Activated naive CD4-positive, alpha-beta T cell treated with anti-CD3 and anti-CD28 coated beads for 36 hours (primary cell): ENCODE data around the gene NACC2. TPM values are rescaled to one million over a fixed set of nuclear protein-coding genes. Genes with fewer than 3 reads are reported as not detected.
A peak's percentile ranks its signal among the peaks of the same experiment; 100 is the strongest.

Experiments
- CTCF ChIA-PET: fragments of 350-600 bp; sonication (Branson Sonifier 250); formaldehyde crosslinking; loops from one replicate; lab custom pipeline; 2021; ENCODE audit warnings: antibody characterized with exemption; lab: Charles Lee
- DNase-seq: peaks from one replicate; pipeline ENCODE4 v3.0.0-alpha.2; 2020
- H3K27ac Mint-ChIP-seq: one replicate; pipeline ENCODE4 v1.8.0; 2021; ENCODE audit warnings: mild to moderate bottlenecking, mixed read lengths
- H3K27me3 Mint-ChIP-seq: one replicate; pipeline ENCODE4 v1.8.0; 2021; ENCODE audit warnings: low read depth, mixed read lengths
- H3K36me3 Mint-ChIP-seq: one replicate; pipeline ENCODE4 v1.8.0; 2021; ENCODE audit warnings: low read depth, mixed read lengths
- H3K4me1 Mint-ChIP-seq: one replicate; pipeline ENCODE4 v1.8.0; 2021; ENCODE audit warnings: low read depth, mixed read lengths
- H3K4me3 Mint-ChIP-seq: one replicate; pipeline ENCODE4 v1.8.0; 2021; ENCODE audit warnings: mild to moderate bottlenecking, moderate library complexity, mixed read lengths
- H3K9me3 Mint-ChIP-seq: one replicate; pipeline ENCODE4 v1.8.0; 2021; ENCODE audit warnings: mixed read lengths
- intact Hi-C: fragments of 100-400 bp; cut with micrococcal nuclease; formaldehyde crosslinking; loops from one replicate; pipeline ENCODE4 v1.15.1; 2023
- total RNA-seq, 2 experiments: library from RNA; stranded (reverse); gene quantifications; one replicate each; pipeline ENCODE4 v1.2.3, GENCODE V29; 2021

Gene NACC2
- total RNA-seq, 2 experiments from 2014 or later, result 3.4 to 3.5 TPM

DNA sequence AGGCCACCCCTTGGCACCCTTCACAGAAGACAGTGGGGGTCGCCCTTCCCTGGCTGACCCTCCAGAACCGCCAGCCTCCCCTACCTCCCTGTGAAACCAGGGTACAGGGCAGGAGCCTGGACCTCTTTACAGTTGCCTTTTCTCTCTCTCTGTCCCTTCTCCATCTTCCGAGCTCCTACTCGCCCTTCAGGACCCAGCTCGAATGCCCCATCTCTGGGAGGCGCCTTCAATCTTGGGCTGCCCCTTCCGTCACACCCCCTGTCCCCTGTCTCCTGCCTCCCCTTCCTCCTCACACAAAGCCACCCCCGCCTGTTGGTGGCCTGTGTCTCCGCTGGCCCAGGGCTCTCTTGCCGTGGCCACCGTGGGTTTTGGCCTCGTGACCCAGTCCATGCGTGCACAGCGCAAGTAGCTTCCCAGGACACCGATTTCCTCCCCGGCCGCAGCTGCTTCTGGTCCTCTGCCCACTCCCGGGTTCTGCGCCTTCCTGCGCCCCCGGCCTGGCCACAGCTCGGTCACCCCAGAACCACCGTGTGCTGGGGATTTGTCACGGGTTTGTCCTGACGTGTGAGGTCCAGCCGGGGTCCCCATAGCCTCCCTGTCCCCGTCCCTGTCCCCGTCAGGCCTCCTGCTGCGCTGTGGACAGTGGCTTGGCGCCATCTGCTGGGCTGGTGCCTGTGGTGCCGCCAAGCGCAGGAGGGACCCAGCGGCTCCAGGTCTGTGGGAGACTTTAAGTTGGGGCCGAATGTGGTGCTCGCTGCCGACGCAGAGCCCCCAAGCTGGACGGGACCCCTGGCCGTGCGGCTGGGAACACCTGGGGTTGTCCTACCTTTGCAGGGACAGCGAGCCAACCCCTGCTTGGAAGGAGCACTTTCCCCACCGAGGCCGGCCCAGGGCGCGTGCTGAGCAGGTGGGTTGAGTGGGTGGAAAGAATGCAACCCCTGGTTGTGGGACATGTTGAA, 27.6 kb upstream of the NACC2 start:
- peaks cover 9% of the 10 kb centered on the region for H3K4me1 Mint-ChIP-seq
- peak; percentile 82 for DNase-seq
- H3K9me3 Mint-ChIP-seq, result peaks cover 2% of the 10 kb centered on the region
- no peaks in the 10 kb centered on the region for H3K36me3 Mint-ChIP-seq
- H3K4me3 Mint-ChIP-seq, result peak overlapping the region; percentile 24
- no peak overlapping the region for H3K27ac Mint-ChIP-seq
- no peaks in the 10 kb centered on the region for H3K27me3 Mint-ChIP-seq
- intact Hi-C loops, result loop anchor here (1.0 to 10.0 kb wide), 5 partner anchors 33 to 420 kb away; partner anchors contain the start of gene KCNT1
- CTCF ChIA-PET, result interaction anchor here (0.8 to 4.4 kb wide), 21 partner anchors 11 to 326 kb away, joined by 3 to 69 read pairs (median 4); no protein-coding TSS in a partner anchor

DNA sequence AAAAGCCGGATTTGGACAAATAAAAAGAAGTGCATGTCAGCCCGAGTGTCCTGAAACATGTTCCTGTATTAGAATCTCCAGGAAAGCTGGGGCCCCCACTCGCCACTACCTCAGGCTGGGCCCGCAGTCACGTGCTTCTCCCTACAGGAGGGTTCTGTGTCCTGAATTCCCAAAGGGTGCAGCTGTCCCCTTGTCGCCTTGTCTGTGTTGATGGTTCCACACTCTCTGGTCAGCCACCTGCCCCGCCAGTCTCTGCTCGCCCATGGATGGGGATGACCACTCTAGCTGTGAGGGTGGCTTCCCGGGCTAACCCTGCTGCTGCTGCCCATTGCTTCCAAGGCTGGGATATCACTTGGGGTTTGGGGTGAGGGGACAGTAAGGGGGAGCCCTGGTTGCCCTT, 26.7 kb upstream of the NACC2 start:
- H3K4me3 Mint-ChIP-seq, result no peak overlapping the region
- no peaks in the 10 kb centered on the region for H3K27me3 Mint-ChIP-seq
- intact Hi-C loops, result loop anchor here (2.0 to 10.0 kb wide), 3 partner anchors 257 to 420 kb away; partner anchors contain the start of gene KCNT1
- no peak for DNase-seq
- peaks cover 12% of the 10 kb centered on the region for H3K4me1 Mint-ChIP-seq
- CTCF ChIA-PET, result interaction anchor here (0.8 to 4.4 kb wide), 17 partner anchors 12 to 325 kb away, joined by 3 to 69 read pairs (median 4); no protein-coding TSS in a partner anchor
- peaks cover 2% of the 10 kb centered on the region for H3K9me3 Mint-ChIP-seq
- no peaks in the 10 kb centered on the region for H3K36me3 Mint-ChIP-seq
- H3K27ac Mint-ChIP-seq, result no peak overlapping the region

DNA sequence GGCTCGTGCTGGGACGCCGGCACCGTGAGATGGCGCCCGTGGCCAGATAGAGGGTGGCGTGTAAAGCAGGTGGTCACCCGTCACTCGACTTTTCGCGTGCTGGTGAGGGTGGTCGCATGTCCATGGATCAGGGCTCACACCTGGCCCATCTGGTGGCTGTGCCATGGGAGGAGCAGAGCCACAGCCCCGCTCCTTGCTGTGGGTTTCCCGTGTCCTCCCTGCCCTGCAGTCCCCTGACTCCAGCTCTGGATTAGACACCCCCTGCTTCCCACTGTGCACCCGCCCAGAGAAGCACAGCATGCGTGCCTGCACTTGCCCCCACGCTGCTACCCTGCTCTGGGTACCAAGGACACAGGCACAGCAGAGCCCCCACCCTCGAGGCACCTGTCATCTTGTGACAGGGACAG, 25.4 kb upstream of the NACC2 start:
- no peaks in the 10 kb centered on the region for H3K27me3 Mint-ChIP-seq
- CTCF ChIA-PET, result interaction anchor here (0.6 to 4.4 kb wide), 3 partner anchors 30 to 164 kb away, joined by 3 to 69 read pairs (median 43); no protein-coding TSS in a partner anchor
- peaks cover 2% of the 10 kb centered on the region for H3K9me3 Mint-ChIP-seq
- H3K4me1 Mint-ChIP-seq, result peaks cover 17% of the 10 kb centered on the region
- peak overlapping the region; percentile 41 for H3K27ac Mint-ChIP-seq
- peak overlapping the region; percentile 78 for H3K4me3 Mint-ChIP-seq
- DNase-seq, result no peak
- no peaks in the 10 kb centered on the region for H3K36me3 Mint-ChIP-seq
- intact Hi-C loops, result loop anchor here (5.0 to 10.0 kb wide), 2 partner anchors 326 to 418 kb away; partner anchors contain the start of gene KCNT1

DNA sequence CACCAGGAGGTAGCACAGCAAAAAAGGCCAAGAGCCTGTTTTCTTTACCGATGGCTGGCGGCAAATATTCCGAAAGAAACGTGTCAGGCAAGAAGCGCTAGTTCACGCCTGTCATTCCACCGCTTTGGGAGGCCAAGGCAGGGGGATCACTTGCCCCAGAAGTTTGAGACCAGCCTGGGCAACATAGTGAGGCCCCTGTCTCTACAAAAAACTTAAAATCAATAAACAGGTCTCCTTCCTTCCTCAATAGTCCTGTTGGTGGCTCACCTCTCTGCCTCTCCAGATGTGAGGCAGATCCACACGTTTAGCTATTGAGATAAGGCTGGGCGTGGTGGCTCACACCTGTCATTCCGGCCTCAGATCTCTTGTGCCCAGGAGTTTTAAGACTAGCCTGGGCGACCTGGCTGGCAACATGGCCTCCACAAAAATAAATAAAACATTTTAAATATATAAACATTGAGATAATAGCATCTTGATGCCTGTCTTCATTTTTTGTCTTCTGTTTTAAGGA, 24.8 kb upstream of the NACC2 start:
- CTCF ChIA-PET, result interaction anchor here (0.7 to 4.4 kb wide), 2 partner anchors 23 to 152 kb away, joined by 3 to 69 read pairs; no protein-coding TSS in a partner anchor
- Mint-ChIP-seq H3K4me1 (peaks cover 22% of the 10 kb centered on the region), H3K4me3 (peak overlapping the region; percentile 78), H3K27ac (peak overlapping the region; percentile 68), H3K36me3 (peaks cover under 1% of the 10 kb centered on the region), H3K9me3 (peaks cover 1% of the 10 kb centered on the region), H3K27me3 (no peaks in the 10 kb centered on the region)
- no peak for DNase-seq
- intact Hi-C loops, result loop anchor here (1.0 to 10.0 kb wide), 6 partner anchors 25 to 418 kb away; partner anchors contain the start of genes KCNT1, NACC2, QSOX2 and SNAPC4

DNA sequence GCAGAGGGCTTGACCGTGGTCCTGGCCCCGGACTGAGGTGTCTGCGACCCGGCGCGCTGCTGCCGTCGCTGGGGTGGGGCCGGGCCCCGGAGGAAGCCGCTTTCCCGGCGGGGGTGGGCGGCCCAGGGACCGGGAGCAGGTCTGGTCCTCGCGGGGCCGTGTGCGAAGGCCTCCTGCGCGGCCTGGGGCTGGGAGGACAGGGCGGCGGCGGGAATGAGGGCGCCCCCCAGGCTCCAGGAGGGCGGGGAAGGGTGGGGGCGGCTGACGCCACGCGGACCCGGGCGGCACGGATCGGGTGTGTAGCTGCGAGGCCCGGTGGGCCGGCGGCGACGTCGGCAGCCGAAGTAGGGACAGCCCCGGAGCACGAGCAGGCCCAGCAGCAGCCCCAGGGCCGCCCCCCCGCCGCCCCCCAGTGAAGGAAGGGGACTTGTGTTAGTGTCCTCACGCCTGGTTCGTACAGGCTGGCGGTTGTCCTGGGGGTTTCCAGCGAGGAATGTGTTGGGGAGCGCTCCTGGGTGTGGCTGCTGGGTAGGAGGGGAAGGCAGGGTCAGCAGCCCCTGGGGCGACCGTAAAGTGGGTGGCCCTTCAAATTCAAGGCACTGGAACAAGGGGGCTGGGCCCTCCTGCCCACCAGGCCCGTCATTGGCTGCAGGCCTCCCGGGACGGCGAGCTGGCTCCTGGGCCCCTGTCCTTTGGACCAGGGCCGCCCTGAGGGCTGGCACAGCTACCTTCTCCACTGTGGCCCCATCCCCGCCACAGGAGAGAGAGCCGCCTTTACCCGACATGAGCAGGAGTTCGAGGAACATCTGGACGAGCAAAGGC, 24.2 kb upstream of the NACC2 start:
- peak; percentile 52 for DNase-seq
- Mint-ChIP-seq H3K27me3 (no peaks in the 10 kb centered on the region), H3K27ac (peak overlapping the region; percentile 80), H3K36me3 (peaks cover 5% of the 10 kb centered on the region), H3K4me1 (peaks cover 29% of the 10 kb centered on the region), H3K9me3 (no peaks in the 10 kb centered on the region), H3K4me3 (peak overlapping the region; percentile 78)
- intact Hi-C loops, result loop anchor here (1.0 to 5.0 kb wide), 4 partner anchors 24 to 283 kb away; partner anchors contain the start of genes NACC2, QSOX2, SNAPC4 and UBAC1
- CTCF ChIA-PET, result interaction anchor here (0.7 kb wide), 1 partner anchor 22 kb away, joined by 3 read pairs; no protein-coding TSS in a partner anchor

DNA sequence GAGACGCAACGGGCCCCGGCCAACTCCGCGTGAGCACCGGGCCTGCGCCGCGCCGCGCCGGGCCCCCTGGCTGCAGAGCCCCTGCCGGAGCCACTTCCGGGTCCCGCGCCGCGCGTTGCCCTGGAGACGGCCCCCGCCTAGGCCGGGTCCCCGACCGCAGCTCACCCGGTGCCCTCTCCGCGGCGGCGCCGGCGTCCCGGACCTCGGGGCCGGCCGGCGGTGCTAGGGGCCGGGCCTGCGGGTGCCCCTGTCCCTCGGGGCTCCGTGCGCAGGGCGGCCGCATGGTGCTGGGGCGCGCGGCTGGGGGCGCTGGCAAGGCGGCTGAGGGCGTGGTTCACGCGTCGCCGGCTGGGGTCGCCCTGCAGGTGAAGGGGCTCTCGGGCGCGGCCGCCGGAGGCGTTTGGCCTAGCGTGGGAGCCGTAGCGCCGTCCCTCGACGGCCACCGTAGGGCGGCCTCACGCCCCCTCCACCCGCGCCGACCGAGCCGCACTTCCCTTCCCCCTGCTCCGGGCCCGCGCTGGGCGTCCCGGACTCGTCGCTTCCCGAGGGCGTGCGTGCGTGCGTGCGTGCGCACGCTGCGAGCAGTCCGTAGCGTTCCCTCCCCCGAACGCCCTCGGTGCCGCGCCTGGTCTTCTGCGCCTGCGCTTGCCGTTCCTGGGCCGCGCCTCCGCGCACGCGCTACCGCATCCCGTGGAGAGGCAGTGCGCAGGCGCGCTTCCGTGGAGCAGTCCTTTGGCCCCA, 23.4 kb upstream of the NACC2 start, which contains the start of gene TMEM250:
Gene TMEM250, minus strand, starts transcription at position 556 of the 741 bp plus-strand sequence. CDS start 1,975 bp downstream, outside the sequence.
- peak within 1 kb of the TSS; percentile 80 for H3K27ac Mint-ChIP-seq
- CTCF ChIA-PET, result interaction anchor here (0.9 kb wide), 1 partner anchor 28 kb away, joined by 3 read pairs; no protein-coding TSS in a partner anchor
- peaks cover 5% of the 10 kb centered on the region for H3K36me3 Mint-ChIP-seq
- H3K4me1 Mint-ChIP-seq, result peaks cover 37% of the 10 kb centered on the region
- peak; percentile 96 for DNase-seq
- no peaks in the 10 kb centered on the region for H3K27me3 Mint-ChIP-seq
- peak within 1 kb of the TSS; percentile 78 for H3K4me3 Mint-ChIP-seq
- H3K9me3 Mint-ChIP-seq, result no peaks in the 10 kb centered on the region
- intact Hi-C loops, result loop anchor here (1.0 to 5.0 kb wide), 6 partner anchors 9 to 284 kb away; partner anchors contain the start of genes CAMSAP1, NACC2, QSOX2 and SNAPC4

DNA sequence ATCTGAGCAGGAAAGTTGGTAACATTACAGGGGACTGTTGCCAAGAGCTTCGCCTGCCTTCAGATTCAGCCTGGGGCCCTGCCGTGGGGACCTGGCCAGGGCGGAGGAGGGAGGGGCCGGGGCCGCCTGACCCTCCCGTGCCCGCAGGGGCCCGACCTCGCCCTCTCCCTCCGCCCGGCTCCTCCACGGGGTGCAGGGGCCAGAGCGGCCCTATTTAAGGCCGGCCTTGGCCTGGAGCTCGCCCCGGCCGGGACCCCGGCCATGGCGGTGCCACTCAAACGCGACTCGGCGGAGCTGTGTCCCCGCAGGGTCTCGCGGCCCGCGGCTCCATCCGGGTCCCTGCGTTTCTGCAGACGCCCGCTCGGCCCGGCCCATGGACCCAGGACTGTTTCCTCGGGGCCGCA, 22.8 kb upstream of the NACC2 start:
- DNase-seq, result no peak
- intact Hi-C loops, result loop anchor here (1.0 to 5.0 kb wide), 5 partner anchors 9 to 284 kb away; partner anchors contain the start of genes CAMSAP1, NACC2, QSOX2 and SNAPC4
- CTCF ChIA-PET, result interaction anchor here (0.9 to 1.0 kb wide), 2 partner anchors 27 to 150 kb away, joined by 3 read pairs; no protein-coding TSS in a partner anchor
- Mint-ChIP-seq H3K27ac (peak overlapping the region; percentile 74), H3K4me3 (peak overlapping the region; percentile 75), H3K4me1 (peaks cover 42% of the 10 kb centered on the region), H3K36me3 (peaks cover 6% of the 10 kb centered on the region), H3K9me3 (no peaks in the 10 kb centered on the region), H3K27me3 (no peaks in the 10 kb centered on the region)

DNA sequence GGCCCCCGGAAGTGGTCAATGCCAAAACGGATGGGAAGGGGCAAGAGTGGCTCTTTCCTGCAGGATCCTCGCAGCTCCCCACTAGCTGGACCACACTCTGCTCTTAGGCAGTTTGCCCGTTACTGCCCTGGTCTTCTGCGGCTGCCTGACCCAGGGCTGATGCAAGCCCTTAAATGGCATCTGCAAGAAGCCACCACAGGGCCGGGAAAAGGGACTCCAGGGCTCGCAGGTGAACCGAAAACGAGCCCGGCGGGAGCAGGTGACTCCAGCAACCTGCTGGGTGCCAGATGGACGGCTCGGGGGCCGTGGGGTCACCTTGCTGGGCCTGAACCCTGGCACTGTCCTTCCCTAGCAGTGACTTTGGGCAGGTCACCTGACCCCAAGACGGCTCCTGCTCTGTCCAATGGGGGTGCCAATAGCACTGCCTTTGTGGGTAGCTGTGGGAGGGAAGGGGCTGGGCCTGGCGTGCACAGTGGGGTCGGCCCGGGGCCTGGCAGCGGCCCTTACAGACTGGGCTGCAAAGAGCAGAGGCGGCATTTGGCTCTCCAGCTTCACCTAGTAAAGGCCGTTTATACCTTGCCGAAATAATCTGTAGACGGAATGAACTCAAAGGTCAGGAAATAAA, 22.3 kb upstream of the NACC2 start:
- intact Hi-C loops, result loop anchor here (5.0 kb wide), 1 partner anchor 285 kb away; the partner anchor contains the start of gene SNAPC4
- Mint-ChIP-seq H3K4me3 (peak overlapping the region; percentile 75), H3K4me1 (peaks cover 48% of the 10 kb centered on the region), H3K9me3 (no peaks in the 10 kb centered on the region), H3K27me3 (no peaks in the 10 kb centered on the region), H3K27ac (peak overlapping the region; percentile 74), H3K36me3 (peaks cover 6% of the 10 kb centered on the region)
- CTCF ChIA-PET, result interaction anchor here (0.9 to 1.0 kb wide), 2 partner anchors 27 to 150 kb away, joined by 3 read pairs; no protein-coding TSS in a partner anchor
- DNase-seq, result peak; percentile 43

DNA sequence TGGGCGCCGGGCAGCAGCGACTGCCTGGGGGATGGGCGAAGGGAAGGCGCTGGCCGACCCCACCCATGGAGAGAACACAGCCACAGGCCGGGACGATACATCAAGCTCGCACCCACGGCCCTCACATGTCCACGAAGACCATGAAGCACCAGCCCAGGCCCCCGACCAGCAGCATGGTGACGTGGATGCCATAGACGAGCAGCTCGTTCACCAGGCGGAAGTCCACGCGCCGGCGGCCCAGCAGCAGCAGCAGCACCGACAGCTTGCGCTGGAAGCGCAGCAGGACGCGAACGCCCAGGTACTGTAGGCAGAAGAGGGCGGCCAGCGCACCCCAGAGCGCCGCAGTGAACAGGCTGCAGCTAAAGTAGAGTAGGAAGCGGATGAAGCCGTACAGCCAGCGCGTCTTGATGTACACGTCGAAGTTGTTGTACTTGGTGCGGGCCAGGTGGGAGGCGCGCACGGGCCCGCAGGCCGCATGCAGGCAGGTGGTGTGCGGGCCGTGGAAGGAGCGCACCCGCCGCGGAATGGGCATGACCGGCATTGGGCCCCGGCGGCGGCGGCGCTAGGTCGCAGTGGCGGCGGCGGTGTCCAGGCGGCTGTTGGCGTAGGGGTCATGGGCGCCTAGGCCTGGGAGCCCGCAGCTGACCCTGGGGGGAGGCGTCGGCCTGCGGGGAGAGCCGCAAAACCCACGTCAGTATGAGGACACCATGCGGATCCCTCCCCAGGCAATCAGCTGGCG, 21.4 kb upstream of the NACC2 start:
- no peaks in the 10 kb centered on the region for H3K9me3 Mint-ChIP-seq
- no peaks in the 10 kb centered on the region for H3K27me3 Mint-ChIP-seq
- no peak overlapping the region for H3K27ac Mint-ChIP-seq
- intact Hi-C loops, result loop anchor here (5.0 kb wide), 1 partner anchor 286 kb away; the partner anchor contains the start of gene SNAPC4
- peaks cover 56% of the 10 kb centered on the region for H3K4me1 Mint-ChIP-seq
- no peak overlapping the region for H3K4me3 Mint-ChIP-seq
- CTCF ChIA-PET, result no interaction called here
- H3K36me3 Mint-ChIP-seq, result peaks cover 6% of the 10 kb centered on the region
- DNase-seq, result no peak
